ENCODE data around the gene GRHPR. TPM values are rescaled to one million over a fixed set of nuclear protein-coding genes. Genes with fewer than 3 reads are reported as not detected.
"Not testable (repeated sequence)": the region's sequence is repeated elsewhere in the genome, so short reads cannot be mapped to it uniquely, and the experiment has no call there.

GRHPR gene
- 129 and 133 TPM in 2 replicates for total RNA-seq (2014; rRNA removed; shearing (Covaris generic))

DNA sequence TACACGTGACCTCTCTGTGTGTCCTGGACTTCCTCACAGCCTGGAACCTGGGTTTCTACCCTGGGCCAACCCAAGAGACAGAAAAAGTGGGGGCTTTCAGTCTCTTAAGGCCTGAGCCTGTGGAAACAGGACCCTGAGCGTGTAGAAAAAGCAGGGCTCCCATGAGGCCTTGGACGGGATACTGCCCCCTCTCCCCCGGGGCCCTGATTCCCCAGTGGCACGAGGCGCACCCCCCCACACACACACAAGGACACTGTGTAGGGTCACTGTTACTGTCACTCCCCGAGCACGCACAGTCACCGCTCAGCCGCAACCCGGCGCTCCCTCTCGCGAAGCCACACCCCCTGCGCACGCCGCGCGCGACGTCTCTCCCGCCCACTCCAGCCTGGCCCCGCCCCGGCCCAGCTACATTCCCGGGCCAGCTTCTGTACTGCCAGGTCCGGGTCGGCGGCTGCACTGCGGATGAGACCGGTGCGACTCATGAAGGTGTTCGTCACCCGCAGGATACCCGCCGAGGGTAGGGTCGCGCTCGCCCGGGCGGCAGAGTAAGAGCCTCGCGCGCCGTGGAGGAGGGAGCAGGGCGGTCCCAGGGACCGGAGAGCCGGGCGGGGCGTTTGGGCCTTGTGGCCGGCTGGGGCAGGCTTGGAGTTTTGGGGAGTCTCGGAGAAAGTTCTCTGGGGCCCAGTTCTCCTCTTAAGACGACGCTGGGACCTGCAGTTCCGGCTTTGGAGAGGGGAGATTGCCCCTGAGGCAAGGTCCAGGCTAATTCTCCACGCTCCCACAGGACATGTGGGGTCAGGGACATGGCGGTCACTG is at the start of gene GRHPR:
GRHPR (plus strand) TSS at position 408 of the 816 bp plus-strand sequence; CDS start at position 463, 55 bp downstream.
- DNase-seq (ENCODE audit: low read depth) = peak; percentile 84

DNA sequence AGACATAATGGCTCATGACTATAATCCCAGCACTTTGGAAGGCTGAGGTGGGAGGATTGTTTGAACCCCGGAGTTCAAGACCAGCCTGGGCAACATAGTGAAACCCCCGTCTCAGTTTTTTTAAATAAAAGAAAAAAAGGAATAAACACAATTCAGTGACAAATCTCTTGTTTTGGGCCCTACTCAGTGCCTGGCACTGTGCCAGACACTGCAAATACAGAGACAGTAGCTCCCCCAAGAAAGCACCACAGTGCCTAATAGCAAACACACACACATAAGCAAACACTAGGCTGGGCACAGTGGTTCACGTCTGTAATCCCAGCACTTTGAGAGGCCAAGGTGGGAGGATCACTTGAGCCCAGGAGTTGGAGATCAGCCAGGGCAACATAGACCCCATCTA is 49.7 kb upstream of the GRHPR start:
- no peak for DNase-seq (ENCODE audit: low read depth)

- no peak for DNase-seq (ENCODE audit: low read depth)
Observed at GRCh38 chr9:37373621-37374020, 48.9 kb upstream of the GRHPR start.

DNA sequence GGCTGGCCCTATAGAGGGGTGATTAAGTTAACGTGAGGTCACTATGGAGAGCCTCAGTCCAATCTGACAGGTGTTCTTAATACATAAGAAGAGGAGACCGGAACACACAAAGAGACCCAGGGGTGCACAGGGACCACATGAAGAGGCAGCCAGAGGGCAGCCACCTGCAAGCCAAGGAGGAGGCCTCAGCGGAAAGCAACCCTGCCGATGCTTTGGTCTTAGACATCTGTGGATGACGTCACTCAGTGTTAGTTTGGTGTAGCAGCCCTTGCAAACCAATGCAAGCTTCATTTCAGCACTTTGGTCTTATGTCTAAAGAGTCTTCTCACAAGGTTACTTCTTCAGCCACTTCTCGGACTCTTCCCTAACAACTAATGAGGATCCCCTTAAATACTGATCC is 47.6 kb upstream of the GRHPR start:
- DNase-seq (ENCODE audit: low read depth) = no peak

DNA sequence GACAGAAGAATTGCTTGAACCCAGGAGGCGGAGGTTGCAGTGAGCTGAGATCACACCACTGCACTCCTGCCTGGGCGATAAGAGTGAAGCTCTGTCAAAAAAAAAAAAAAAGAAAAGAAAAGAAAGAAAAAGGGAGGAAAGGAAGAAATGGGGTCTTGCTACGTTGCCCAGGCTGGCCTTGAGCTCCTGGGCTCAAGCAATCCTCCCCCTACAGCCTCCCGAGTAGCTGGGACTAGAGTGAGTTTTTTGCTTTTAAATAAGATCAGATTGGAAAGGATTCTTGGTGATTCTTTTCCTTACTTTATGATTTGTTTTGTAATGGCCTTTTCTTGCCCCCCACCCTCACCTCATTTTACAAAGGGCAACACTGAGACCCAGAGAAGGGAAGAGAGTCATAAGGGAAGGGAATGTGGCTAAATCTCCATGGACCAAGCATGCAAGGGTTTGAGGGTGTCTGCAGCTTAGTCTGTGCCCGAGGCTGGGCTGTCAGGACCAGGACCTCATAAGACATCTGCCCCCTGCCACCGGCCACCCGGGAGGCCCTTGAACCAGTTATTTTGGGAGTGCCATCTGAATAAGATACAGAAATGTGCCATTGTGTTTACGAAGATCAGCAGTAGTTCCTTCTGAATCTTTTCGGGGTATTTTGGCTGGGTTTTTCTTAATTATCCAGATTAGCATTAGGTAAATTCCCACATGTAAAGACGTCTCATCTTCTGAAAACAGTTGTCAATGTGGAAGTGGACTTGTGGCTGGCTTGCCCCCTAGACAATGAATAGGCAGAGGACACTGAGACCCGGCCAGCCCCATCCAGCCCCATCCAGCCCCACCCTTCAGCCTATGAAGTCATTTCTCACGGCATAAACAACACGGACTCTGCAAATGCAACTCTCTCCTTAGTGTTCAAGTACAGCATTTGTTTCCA is 44.5 kb upstream of the GRHPR start:
- no peak for DNase-seq (ENCODE audit: low read depth)

DNA sequence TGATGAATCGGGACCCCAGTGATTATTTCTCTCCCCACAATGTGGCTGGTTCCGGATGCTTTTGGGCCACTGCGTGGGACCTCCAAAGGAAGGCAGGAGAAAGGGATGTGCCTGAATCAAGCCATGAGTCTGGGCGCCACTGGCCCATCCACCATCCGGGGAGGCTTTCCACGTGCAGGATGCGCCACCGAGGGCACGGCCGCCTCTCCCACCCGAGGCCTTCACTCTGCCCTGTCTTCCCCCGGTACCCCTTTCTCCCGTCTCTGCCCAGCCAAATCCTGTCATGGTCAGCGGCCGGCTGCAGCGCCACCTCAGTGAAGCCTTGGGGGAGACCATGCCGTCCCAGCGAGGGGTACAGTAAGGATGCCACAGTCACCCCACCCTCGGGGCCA is 43.9 kb upstream of the GRHPR start:
- DNase-seq (ENCODE audit: low read depth) = no peak

DNA sequence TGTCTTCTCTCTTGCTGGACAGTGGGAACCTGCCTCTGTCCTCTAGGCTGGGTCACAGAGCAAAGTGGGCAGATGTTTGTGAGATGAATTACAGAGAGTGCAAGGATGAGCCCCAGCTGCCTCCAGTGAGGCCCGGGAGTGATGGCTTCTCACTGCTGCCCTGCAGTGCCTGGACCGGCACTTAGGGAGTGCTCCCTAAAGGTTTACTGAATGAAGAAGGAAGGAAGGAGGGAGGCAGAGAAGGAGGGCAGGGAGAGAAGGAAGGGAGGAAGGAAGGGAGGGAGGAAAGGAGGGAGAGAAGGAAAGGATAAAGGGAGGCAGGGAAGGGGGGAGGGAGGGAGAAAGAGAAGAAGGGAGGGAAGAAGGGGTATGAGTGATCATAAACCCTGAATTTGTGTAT is 42.7 kb upstream of the GRHPR start:
- no peak for DNase-seq (ENCODE audit: low read depth)

DNA sequence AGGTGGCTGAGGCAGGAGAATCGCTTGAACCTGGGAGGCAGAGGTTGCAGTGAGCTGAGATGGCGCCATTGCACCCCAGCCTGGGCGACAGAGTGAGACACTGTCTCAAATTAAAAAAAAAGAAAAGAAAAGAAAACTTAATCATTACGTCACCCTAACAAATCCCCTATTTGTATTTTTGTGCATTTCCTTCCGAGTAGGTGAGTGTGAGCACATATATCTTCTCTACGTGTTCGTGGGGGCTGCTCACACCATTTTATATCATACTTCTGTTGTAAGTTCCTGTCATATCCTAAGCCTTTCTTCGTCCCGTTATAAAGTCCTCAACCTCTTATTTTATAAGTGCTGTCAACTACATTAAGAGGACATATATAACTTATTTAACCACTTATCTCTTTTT is 41.9 kb upstream of the GRHPR start:
- DNase-seq (ENCODE audit: low read depth) = no peak

GRCh38 chr9:37381094-37381741 is 41.3 kb upstream of the GRHPR start:
- no peak for DNase-seq (ENCODE audit: low read depth)

DNA sequence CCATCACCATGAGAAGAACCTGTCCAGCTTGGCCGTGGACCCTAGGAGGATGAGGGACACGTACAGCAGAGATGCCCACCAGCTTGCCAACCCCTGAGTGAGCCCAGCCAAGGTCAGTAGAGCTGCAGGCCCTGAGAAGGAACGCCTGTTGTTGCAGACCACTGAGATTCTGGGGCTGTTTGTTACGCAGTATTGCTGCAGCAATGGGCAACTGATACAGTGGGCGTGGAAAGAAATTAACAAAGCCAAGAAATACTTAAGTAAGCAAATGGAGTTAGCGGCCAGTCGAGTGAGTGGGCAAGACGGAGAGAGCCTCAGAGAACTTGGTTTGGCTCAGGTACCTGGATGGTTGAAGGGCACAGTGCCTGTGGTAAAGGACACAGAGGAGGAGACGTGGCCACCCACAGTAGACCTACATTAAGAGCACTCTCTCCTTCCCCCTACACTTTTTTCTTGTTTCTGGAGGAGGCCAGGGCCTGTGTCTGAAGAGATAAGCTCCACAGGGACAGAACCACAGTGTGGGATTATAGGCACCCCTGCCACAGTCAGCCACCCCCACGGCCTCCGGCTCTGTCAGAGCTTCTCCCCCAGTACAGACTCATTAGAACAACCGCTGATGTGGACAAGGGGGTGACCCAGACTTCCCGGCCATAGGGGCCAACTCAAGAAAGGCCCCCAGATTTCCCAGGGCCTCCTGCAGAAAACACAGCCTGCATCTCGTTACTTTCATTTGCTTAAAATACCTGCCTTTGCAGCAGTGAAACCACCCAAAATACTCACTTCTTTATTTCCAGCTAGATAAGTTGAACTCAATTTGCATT is 40.1 kb upstream of the GRHPR start:
- DNase-seq (ENCODE audit: low read depth) = no peak

GRCh38 chr9:37382982-37383357 is 39.5 kb upstream of the GRHPR start:
- no peak for DNase-seq (ENCODE audit: low read depth)

DNA sequence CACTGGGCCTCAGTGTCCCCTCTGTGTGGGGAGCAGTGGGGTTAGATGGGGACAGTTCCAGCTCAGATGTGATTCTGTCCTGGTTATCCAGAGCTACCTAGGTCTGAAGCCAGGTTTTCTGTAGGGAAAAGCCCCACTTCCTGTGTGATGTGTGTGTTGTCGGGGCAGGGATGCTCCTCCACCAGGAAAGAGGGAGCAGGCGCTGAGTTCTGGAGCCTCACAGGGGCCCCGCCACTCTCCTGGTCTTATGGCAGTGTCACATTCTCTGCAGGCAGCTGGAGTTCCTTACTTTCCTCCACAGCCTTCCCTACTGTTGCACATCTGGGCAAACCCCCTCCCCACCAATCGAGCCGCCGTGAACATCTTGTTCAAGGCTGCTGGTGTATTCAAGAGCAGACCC is 39.1 kb upstream of the GRHPR start:
- no peak for DNase-seq (ENCODE audit: low read depth)

DNA sequence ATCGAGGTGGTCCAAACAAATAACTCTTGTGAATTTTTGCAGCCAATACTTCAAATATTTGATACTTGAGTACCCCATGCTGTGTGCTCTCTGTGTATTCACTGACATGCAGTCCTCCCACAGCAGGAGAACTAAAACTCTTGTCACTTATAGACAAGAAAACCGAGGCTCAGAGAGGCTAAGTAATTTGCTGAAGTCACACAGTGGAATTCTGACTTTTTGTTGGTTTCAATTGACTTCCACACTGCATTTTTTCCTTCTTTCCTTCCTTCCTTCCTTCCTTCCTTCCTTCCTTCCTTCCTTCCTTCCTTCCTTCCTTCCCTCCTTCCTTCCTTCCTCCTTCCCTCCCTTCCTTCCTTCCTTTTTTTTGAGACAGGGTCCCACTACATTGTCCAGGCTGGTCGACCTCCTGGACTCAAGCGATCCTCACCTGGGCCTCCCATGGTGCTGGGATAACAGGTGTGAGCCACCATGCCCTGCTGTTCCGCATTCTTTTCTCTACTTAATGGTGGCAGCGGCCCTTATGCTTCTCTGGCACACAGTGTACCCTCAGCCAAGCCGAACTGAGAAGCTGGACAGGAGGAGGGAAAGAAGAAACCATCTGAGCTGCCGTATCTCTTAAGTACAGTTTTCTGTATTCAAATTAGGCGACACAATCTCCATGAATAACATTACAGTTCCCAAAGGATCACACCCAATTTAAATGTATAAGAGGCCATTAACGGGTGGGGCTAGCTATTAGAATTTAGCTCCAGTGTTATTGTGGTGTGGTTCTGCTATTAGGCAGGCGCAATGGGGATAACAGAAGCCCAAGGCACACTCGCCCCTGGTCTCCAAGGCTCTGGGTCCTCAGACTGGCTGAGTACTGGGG is 38.4 kb upstream of the GRHPR start:
- DNase-seq (ENCODE audit: low read depth) = no peak

- no peak for DNase-seq (ENCODE audit: low read depth)
Observed at GRCh38 chr9:37385286-37385685, 37.2 kb upstream of the GRHPR start.

DNA sequence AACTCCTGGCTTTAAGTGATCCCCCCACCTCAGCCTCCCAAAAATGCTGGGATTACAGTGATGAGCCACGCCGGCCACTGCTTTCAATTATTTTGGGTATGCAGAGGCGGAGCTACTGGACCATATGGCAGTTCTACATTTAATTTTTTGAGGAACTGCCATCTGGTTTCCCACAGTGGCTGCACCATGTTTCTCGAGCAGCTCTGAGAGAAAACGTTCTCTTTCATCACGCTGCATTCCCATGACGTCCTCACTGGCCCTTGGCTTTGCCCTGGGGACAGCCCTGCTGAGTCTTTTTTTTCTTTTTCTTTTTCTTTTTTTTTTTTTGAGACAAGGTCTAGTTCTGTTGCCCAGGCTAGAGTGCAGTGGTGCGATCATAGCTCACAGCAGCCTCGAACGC is 35.5 kb upstream of the GRHPR start:
- no peak for DNase-seq (ENCODE audit: low read depth)

GRCh38 chr9:37390759-37391158 is 31.7 kb upstream of the GRHPR start:
- DNase-seq (ENCODE audit: low read depth) = peak; percentile 58

GRCh38 chr9:37392272-37392671 is 30.2 kb upstream of the GRHPR start:
- no peak for DNase-seq (ENCODE audit: low read depth)

GRCh38 chr9:37395229-37395628 is 27.3 kb upstream of the GRHPR start:
- no peak for DNase-seq (ENCODE audit: low read depth)

DNA sequence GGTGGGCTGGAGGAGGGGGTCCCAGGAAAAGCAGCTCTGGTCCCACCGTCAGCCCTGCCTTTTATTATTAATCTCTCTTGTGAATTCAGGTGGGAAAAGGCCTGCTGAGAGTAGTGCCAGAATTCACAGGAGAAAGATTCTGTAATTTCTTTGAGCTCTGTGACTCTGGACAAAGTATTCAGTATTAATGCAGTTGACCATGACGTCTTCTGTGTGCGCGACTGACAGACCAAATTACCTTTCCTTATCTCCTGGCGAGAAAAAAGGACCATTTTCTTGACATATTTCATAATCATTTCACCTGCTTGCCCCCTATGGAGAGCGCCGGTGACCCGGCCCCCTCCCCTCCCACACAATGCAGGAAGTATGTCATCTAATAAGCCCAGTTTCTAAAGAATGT is 26.8 kb upstream of the GRHPR start:
- DNase-seq (ENCODE audit: low read depth) = no peak

DNA sequence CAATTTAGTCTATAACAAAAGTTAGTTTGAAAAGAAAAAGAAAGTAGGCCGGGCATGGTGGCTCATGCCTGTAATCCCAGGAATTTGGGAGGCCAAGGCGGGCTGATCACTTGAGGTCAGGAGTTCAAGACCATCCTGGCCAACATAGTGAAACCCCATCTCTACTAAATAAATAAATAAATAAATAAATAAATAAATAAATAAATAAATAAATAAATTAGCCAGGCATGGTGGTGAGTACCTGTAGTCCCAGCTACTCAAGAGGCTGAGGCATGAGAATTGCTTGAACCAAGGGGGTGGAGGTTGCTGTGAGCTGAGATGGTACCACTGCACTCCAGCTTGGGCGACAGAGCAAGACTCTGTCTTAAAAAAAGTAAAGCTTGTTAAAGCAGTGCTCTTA is 24.5 kb upstream of the GRHPR start:
- DNase-seq (ENCODE audit: low read depth) = not testable (repeated sequence)
